Measurements from ENCODE around the gene REEP6.

Gene REEP6

DNA sequence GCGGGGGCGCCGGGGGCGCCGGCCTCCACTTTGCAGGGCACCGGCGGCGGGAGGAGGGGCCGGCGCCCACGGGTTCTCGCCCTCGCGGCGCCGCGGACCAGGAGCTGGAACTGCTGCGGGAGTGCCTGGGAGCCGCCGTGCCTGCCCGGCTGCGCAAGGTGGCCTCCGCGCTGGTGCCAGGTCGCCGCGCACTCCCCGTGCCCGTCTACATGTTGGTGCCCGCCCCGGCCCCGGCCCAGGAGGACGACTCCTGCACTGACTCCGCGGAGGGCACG lies 23.8 kb upstream of the REEP6 start:
- no peak for DNase-seq (ENCODE audit: low read depth)
- H3K4me3 ChIP-seq (ENCODE audit: low read depth, low read length), result no peak overlapping the region
- TF ChIP-seq, protein P1, sequence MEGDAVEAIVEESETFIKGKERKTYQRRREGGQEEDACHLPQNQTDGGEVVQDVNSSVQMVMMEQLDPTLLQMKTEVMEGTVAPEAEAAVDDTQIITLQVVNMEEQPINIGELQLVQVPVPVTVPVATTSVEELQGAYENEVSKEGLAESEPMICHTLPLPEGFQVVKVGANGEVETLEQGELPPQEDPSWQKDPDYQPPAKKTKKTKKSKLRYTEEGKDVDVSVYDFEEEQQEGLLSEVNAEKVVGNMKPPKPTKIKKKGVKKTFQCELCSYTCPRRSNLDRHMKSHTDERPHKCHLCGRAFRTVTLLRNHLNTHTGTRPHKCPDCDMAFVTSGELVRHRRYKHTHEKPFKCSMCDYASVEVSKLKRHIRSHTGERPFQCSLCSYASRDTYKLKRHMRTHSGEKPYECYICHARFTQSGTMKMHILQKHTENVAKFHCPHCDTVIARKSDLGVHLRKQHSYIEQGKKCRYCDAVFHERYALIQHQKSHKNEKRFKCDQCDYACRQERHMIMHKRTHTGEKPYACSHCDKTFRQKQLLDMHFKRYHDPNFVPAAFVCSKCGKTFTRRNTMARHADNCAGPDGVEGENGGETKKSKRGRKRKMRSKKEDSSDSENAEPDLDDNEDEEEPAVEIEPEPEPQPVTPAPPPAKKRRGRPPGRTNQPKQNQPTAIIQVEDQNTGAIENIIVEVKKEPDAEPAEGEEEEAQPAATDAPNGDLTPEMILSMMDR (IDR thresholded peaks at IDR 0.05; ENCODE audit: low read depth, low read length, missing control alignments), result no peak

DNA sequence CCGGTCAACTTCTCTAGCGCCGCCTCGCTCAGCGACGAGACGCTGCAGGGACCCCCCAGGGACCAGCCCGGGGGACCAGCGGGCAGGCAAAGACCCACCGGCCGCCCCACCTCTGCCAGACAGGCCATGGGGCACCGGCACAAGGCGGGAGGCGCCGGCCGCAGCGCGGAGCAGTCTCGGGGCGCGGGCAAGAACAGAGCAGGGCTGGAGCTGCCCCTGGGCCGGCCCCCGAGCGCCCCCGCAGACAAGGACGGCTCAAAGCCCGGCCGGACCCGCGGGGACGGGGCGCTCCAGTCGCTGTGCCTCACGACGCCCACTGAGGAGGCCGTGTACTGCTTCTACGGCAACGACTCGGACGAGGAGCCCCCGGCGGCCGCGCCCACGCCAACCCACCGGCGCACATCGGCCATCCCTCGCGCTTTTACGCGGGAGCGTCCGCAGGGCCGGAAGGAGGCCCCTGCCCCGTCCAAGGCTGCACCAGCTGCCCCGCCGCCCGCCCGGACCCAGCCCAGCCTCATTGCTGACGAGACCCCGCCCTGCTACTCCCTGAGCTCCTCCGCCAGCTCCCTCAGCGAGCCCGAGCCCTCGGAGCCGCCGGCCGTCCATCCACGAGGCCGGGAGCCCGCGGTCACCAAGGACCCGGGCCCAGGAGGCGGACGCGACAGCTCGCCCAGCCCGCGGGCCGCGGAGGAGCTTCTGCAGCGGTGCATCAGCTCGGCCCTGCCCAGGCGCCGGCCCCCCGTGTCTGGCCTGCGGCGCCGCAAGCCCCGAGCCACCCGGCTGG lies 23.3 kb upstream of the REEP6 start:
- H3K4me3 ChIP-seq (ENCODE audit: low read depth, low read length), result no peak overlapping the region

DNA sequence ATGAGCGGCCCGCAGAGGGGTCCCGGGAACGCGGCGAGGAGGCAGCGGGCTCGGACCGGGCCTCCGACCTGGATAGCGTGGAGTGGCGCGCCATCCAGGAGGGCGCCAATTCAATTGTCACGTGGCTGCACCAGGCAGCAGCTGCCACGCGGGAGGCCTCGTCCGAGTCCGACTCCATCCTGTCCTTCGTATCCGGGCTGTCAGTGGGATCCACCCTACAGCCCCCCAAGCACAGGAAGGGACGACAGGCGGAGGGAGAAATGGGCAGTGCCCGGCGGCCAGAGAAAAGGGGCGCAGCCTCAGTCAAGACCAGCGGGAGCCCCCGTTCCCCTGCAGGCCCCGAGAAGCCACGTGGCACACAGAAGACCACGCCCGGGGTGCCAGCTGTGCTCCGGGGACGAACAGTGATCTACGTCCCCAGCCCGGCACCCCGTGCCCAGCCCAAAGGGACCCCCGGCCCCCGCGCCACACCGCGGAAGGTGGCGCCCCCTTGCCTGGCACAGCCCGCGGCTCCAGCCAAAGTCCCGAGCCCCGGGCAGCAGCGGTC lies 22.6 kb upstream of the REEP6 start:
- H3K4me3 ChIP-seq (ENCODE audit: low read depth, low read length), result no peak overlapping the region
- DNase-seq (ENCODE audit: low read depth), result no peak
- TF ChIP-seq, protein P1 (IDR thresholded peaks at IDR 0.05; ENCODE audit: low read depth, low read length, missing control alignments), result no peak

More for the DNA sequence above, 23.3 kb upstream of the REEP6 start:
- DNase-seq (ENCODE audit: low read depth), result no peak
- TF ChIP-seq, protein P1 (IDR thresholded peaks at IDR 0.05; ENCODE audit: low read depth, low read length, missing control alignments), result no peak

DNA sequence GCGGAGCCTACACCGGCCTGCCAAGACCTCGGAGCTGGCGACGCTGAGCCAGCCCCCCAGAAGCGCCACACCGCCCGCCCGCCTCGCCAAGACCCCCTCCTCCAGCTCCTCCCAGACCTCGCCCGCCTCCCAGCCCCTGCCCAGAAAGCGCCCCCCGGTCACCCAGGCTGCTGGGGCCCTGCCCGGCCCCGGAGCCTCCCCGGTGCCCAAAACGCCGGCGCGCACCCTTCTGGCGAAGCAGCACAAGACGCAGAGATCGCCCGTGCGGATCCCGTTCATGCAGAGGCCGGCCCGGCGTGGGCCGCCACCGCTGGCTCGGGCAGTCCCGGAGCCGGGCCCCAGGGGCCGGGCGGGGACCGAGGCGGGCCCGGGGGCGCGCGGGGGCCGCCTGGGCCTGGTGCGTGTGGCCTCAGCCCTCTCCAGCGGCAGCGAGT lies 22.1 kb upstream of the REEP6 start:
- TF ChIP-seq, protein P1 (IDR thresholded peaks at IDR 0.05; ENCODE audit: low read depth, low read length, missing control alignments), result no peak
- DNase-seq (ENCODE audit: low read depth), result no peak
- H3K4me3 ChIP-seq (ENCODE audit: low read depth, low read length), result no peak overlapping the region

DNA sequence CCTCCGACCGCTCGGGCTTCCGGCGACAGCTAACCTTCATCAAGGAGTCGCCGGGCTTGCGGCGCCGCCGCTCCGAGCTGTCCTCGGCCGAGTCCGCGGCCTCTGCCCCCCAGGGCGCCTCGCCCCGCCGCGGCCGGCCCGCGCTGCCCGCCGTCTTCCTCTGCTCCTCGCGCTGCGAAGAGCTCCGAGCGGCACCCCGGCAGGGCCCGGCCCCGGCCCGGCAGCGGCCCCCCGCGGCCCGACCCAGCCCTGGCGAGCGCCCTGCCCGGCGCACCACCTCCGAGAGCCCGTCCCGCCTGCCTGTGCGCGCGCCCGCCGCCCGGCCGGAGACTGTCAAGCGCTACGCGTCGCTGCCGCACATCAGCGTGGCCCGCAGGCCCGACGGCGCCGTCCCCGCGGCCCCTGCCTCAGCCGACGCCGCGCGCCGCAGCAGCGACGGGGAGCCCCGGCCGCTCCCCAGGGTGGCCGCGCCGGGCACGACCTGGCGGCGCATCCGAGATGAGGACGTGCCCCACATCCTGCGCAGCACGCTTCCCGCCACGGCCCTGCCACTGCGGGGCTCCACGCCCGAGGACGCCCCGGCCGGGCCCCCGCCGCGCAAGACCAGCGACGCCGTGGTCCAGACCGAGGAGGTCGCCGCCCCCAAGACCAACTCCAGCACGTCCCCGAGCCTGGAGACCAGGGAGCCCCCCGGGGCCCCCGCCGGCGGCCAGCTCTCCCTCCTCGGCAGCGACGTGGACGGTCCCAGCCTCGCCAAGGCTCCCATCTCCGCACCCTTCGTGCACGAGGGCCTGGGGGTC lies 21.5 kb upstream of the REEP6 start:
- H3K4me3 ChIP-seq (ENCODE audit: low read depth, low read length), result no peak overlapping the region
- no peak for DNase-seq (ENCODE audit: low read depth)
- TF ChIP-seq, protein P1 (IDR thresholded peaks at IDR 0.05; ENCODE audit: low read depth, low read length, missing control alignments), result no peak

DNA sequence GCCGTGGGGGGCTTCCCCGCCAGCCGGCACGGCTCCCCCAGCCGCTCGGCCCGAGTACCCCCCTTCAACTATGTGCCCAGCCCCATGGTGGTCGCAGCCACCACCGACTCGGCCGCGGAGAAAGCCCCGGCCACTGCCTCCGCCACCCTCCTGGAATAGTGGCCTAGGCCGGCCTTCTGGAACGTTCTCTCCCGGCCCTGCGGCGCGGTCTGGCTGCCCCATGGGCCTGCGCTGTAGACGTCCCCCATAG lies 21.0 kb upstream of the REEP6 start:
- no peak for DNase-seq (ENCODE audit: low read depth)
- no peak overlapping the region for H3K4me3 ChIP-seq (ENCODE audit: low read depth, low read length)
- TF ChIP-seq, protein P1 (IDR thresholded peaks at IDR 0.05; ENCODE audit: low read depth, low read length, missing control alignments), result no peak

Data from GM12864 (cell line).